ENCODE data around the gene DPT. TPM values are rescaled to one million over a fixed set of nuclear protein-coding genes. Genes with fewer than 3 reads are reported as not detected.

The DPT gene
- total RNA-seq, 4 donors from 2014 or later, result 131 to 725 (median 412) TPM

DNA sequence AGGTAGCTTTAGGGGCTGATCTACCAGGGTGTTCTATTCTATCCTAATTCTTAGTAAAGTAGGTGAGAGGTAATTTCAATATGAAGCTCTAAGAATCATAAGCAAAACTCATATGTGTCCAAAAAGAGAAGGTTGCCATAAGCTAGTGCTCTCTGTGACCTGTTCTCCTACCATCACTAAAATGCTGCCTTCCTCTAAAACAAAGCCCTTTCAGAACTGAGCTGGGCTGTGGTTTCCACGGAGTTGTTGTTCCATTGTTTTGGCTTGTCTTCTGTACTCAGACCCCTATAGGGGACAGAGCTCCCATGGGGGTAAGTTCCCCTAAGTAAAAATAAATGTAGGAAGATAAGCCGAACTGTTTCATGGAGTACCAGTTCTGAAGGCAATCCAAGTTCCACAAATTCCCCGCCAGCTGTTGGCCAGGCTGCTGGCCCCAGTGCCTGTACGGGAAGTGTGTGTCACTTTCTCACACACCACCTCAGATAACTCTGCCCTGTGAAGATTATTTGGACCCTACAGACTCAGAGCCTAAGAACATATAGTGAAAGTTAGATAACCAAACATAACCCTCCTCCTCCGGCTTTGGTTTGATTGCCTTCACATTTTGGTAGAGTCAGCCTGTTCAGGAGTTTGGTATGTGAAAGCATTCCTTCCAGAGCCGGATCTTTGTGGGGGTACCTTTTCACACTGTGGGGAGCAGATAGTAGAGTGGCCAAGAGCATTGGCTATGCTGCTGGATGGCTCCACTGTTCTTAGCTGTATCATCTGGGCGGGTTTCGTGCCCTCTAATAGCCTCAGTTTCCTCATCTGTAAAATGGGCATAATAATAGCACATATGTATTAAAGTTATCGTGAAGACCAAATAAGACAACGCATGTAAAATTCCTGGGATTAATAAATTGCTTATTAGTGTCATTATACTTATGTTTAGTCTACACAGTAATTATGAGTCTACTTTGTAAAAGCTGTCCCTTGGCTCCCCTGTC is 10.8 kb downstream of the DPT start:
- TF ChIP-seq, protein P1, sequence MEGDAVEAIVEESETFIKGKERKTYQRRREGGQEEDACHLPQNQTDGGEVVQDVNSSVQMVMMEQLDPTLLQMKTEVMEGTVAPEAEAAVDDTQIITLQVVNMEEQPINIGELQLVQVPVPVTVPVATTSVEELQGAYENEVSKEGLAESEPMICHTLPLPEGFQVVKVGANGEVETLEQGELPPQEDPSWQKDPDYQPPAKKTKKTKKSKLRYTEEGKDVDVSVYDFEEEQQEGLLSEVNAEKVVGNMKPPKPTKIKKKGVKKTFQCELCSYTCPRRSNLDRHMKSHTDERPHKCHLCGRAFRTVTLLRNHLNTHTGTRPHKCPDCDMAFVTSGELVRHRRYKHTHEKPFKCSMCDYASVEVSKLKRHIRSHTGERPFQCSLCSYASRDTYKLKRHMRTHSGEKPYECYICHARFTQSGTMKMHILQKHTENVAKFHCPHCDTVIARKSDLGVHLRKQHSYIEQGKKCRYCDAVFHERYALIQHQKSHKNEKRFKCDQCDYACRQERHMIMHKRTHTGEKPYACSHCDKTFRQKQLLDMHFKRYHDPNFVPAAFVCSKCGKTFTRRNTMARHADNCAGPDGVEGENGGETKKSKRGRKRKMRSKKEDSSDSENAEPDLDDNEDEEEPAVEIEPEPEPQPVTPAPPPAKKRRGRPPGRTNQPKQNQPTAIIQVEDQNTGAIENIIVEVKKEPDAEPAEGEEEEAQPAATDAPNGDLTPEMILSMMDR (IDR thresholded peaks at IDR 0.05; ENCODE audit: low read depth), result no peak

DNA sequence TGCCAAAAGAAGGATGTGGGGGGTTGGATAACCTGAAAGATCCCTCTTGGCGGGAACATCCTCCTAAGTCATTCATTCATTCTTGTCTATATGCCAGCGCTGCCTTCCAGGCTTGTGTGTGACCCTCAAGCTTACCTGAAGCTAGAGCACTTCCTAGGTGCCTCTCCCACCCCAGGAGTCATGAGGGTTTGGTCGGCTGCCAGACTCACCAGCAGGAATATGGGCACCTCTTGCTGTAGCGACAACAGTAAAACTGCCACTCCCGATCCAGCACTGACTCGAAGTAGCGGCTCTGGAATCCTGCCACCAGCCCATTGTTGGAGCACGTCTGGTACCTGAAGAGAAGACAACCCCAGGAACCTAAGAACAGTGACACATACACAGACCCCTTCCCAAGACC is 15.0 kb downstream of the DPT start:
- TF ChIP-seq, protein P1 (IDR thresholded peaks at IDR 0.05; ENCODE audit: low read depth), result no peak

- TF ChIP-seq, protein P1 (IDR thresholded peaks at IDR 0.05; ENCODE audit: low read depth), result no peak
Measured at GRCh38 chr1:168709405-168710363, 19.3 kb downstream of the DPT start.

- TF ChIP-seq, protein P1 (IDR thresholded peaks at IDR 0.05; ENCODE audit: low read depth), result no peak
Measured at GRCh38 chr1:168708698-168709404, 20.2 kb downstream of the DPT start.

- TF ChIP-seq, protein P1 (IDR thresholded peaks at IDR 0.05; ENCODE audit: low read depth), result no peak
Measured at GRCh38 chr1:168706391-168706992, 22.5 kb downstream of the DPT start.

DNA sequence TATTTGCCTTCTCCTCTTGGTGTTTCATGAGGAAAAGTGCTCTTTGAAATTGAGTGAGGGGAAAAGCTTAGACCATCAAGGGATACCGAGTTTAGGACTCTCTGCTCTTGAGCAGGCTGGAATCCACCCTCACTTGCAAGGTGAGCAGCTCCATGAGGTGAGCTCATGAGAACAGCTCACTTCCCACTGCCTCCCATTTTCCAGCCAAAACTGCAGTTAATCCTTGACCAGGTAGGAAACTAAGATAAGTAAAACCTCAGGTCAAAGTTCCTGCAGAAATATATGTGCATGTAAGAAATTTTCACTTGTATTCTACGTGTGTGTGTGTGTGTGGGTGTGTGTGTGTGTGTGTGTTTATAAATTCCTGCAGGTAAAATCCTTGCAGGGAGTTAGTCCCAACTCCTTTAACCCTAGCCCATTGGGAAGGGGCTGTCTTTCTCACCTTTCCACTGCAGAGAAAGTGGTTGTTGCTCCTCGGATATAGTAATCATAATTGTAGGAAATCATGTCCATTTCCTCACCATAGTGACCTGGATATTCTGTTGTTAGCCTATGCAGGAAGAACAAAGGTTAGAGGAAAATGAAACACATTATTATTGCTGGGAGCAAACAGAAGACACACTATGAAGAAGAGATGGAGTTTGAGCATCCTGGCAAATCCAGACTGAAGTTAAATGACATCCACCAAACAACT is 28.3 kb downstream of the DPT start:
- TF ChIP-seq, protein P1 (IDR thresholded peaks at IDR 0.05; ENCODE audit: low read depth), result no peak

Data from subcutaneous adipose tissue (tissue), 4 donors.